Panc1 (cell line): ENCODE measurements around the gene ATP6V0C. TPM values are rescaled to one million over a fixed set of nuclear protein-coding genes. Genes with fewer than 3 reads are reported as not detected.

Experiments
- ATAC-seq: fragments of 200-7000 bp; cut with Tn5 transposase; 2 replicates; pipeline ENCODE4 v1.9.1; 2020; ENCODE audit warnings: mild to moderate bottlenecking, moderate library complexity
- BruUV-seq: library from RNA; stranded (reverse); fragments of 400-500 nt; replicated peaks from 2 replicates; lab custom pipeline; 2021; lab: Mats Ljungman, UMichigan
- CTCF ChIA-PET: fragments of 300-600 bp; sonication (Branson Sonifier 250); formaldehyde crosslinking; loops from one replicate; lab custom pipeline; 2022; ENCODE audit warnings: antibody characterized with exemption; lab: Charles Lee
- POLR2A ChIA-PET: fragments of 300-600 bp; sonication (Branson Sonifier 250); formaldehyde crosslinking; loops from one replicate; lab custom pipeline; 2022; ENCODE audit warnings: antibody characterized with exemption; lab: Charles Lee
- DNase-seq: peaks from one replicate; pipeline ENCODE4 v3.0.0-alpha.2; 2010; ENCODE audit warnings: low read depth, low spot score
- H3K27ac ChIP-seq: 2 replicates; pipeline ENCODE4 v1.5.1; 2011; ENCODE audit warnings: mild to moderate bottlenecking, low read length, inconsistent platforms
- H3K27me3 ChIP-seq: fragments of 200-500 bp; sonication (Bioruptor generic); 2 replicates; pipeline ENCODE4 v1.6.0; 2014; ENCODE audit warnings: low read length, inconsistent platforms; ENCODE audit not compliant: control insufficient read depth, insufficient read depth
- H3K36me3 ChIP-seq: fragments of 200-500 bp; sonication (Bioruptor generic); 2 replicates; pipeline ENCODE4 v1.5.1; 2014; ENCODE audit warnings: inconsistent platforms, mild to moderate bottlenecking, low read length, moderate library complexity; ENCODE audit not compliant: control insufficient read depth, insufficient read depth
- H3K4me1 ChIP-seq: 2 replicates; pipeline ENCODE4 v1.5.1; 2011; ENCODE audit warnings: inconsistent platforms, mild to moderate bottlenecking, low read length, moderate library complexity; ENCODE audit not compliant: control insufficient read depth, insufficient read depth
- H3K4me3 ChIP-seq, 2 experiments: 2 replicates each; pipeline ENCODE4 v1.5.1; 2011 to 2012; ENCODE audit warnings: low read depth in 2 of 2, low read length in 2 of 2, mild to moderate bottlenecking in 2 of 2, inconsistent platforms in 1 of 2, moderate library complexity in 1 of 2
- H3K9me3 ChIP-seq: fragments of 200-500 bp; sonication (Bioruptor generic); 2 replicates; pipeline ENCODE4 v1.5.1; 2014; ENCODE audit warnings: low read depth, mild to moderate bottlenecking, inconsistent platforms, low read length, moderate library complexity; ENCODE audit not compliant: control insufficient read depth, insufficient read depth
- POLR2AphosphoS5 ChIP-seq: IDR thresholded peaks from 2 replicates; pipeline ENCODE4 v1.6.1; 2012; ENCODE audit warnings: mild to moderate bottlenecking, low read depth, low read length, moderate library complexity
- REST ChIP-seq, 2 experiments: IDR thresholded peaks; 2 replicates each; pipeline ENCODE4 v1.6.1; 2011 to 2012; ENCODE audit warnings: low read depth in 2 of 2, control low read depth in 1 of 2, low read length in 1 of 2, mild to moderate bottlenecking in 1 of 2, moderate library complexity in 1 of 2; ENCODE audit not compliant: insufficient read depth in 1 of 2
- SIN3A ChIP-seq: IDR thresholded peaks from 2 replicates; pipeline ENCODE4 v1.6.1; 2012; ENCODE audit warnings: low read depth, mild to moderate bottlenecking, low read length, moderate library complexity, borderline replicate concordance; ENCODE audit not compliant: insufficient read depth
- TCF7L2 ChIP-seq: IDR thresholded peaks from 2 replicates; pipeline ENCODE4 v1.6.1; 2011; ENCODE audit warnings: mild to moderate bottlenecking, low read depth, low read length, inconsistent platforms
- in situ Hi-C: cut with HindIII; loops from 2 replicates; pipeline ENCODE4 v1.10.0; 2016; ENCODE audit warnings: low sequenced_read_pairs, low pct_unique_long_range_greater_than_20kb
- intact Hi-C: fragments of 100-400 bp; cut with micrococcal nuclease; formaldehyde crosslinking; loops from one replicate; pipeline ENCODE4 v1.10.0; 2022; ENCODE audit not compliant: unreplicated experiment
- total RNA-seq: library from RNA; stranded (reverse); gene quantifications from one replicate; pipeline ENCODE4 v1.2.1, GENCODE V29; 2021; ENCODE audit not compliant: unreplicated experiment
- TF ChIP-seq, protein P1 (sequence below): fragments of 450-650 bp; IDR thresholded peaks from 2 replicates; pipeline ENCODE4 v1.5.1; 2017; ENCODE audit warnings: mild to moderate bottlenecking

Gene ATP6V0C
- total RNA-seq, 1 experiment from 2014 or later, result 282 TPM

DNA sequence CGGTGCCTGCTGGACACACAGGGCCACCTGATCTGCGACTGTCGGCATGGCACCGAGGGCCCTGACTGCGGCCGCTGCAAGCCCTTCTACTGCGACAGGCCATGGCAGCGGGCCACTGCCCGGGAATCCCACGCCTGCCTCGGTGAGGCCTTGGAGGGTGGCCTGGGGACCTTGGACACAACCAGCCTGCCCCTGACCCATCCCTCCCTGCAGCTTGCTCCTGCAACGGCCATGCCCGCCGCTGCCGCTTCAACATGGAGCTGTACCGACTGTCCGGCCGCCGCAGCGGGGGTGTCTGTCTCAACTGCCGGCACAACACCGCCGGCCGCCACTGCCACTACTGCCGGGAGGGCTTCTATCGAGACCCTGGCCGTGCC, 41.3 kb upstream of the ATP6V0C start:
- TF ChIP-seq SIN3A, result no peak
- TF ChIP-seq, protein P1, sequence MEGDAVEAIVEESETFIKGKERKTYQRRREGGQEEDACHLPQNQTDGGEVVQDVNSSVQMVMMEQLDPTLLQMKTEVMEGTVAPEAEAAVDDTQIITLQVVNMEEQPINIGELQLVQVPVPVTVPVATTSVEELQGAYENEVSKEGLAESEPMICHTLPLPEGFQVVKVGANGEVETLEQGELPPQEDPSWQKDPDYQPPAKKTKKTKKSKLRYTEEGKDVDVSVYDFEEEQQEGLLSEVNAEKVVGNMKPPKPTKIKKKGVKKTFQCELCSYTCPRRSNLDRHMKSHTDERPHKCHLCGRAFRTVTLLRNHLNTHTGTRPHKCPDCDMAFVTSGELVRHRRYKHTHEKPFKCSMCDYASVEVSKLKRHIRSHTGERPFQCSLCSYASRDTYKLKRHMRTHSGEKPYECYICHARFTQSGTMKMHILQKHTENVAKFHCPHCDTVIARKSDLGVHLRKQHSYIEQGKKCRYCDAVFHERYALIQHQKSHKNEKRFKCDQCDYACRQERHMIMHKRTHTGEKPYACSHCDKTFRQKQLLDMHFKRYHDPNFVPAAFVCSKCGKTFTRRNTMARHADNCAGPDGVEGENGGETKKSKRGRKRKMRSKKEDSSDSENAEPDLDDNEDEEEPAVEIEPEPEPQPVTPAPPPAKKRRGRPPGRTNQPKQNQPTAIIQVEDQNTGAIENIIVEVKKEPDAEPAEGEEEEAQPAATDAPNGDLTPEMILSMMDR, result no peak
- no peak for TF ChIP-seq REST (IDR thresholded peaks at IDR 0.05; ENCODE audit: insufficient read depth in 1 of 2, low read depth in 2 of 2, low read length in 1 of 2)
- no peak for TF ChIP-seq TCF7L2
- TF ChIP-seq POLR2AphosphoS5, result no peak
- BruUV-seq, result no TSS peak
- ChIA-PET POLR2A (no interaction called here), CTCF (no interaction called here)
- Histone ChIP-seq H3K27ac (no peak overlapping the region), H3K9me3 (no peaks in the 10 kb centered on the region), H3K36me3 (no peaks in the 10 kb centered on the region; the same call in 1 of the 2 replicates), H3K27me3 (no peaks in the 10 kb centered on the region), H3K4me3 (no peak overlapping the region), H3K4me1 (peaks cover 58% of the 10 kb centered on the region)
- ATAC-seq (no peak), DNase-seq (no peak)
- intact Hi-C loops, result no loop called here
- in situ Hi-C loops, result no loop called here

DNA sequence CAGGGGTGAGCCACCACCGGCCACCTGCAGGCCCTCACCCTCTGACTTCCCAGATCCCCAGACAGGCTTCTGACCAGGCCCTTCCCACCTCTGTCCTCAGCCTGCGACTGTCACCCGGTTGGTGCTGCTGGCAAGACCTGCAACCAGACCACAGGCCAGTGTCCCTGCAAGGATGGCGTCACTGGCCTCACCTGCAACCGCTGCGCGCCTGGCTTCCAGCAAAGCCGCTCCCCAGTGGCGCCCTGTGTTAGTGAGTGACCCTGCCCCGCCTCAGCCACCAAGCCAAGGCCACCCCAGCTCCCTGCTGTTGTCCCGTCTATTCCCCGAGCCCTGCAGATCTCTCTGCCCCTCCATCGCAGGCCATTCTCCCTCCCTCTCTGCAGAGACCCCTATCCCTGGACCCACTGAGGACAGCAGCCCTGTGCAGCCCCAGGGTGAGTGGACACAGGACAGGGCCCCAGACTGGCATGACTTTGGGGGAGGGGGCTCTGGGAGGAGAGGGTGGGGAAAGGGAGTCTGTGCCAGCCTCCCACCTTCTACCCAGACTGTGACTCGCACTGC, 40.8 kb upstream of the ATP6V0C start:
- BruUV-seq, result no TSS peak
- intact Hi-C loops (no loop called here), in situ Hi-C loops (no loop called here)
- CTCF ChIA-PET, result no interaction called here
- H3K4me3 ChIP-seq, result peak overlapping the region; percentile 34 to 60; a peak in 3 of 4 replicates
- H3K36me3 ChIP-seq, result no peaks in the 10 kb centered on the region; the same call in 1 of the 2 replicates
- H3K4me1 ChIP-seq, result peaks cover 58% of the 10 kb centered on the region
- peak overlapping the region; percentile 7; the same call in 1 of the 2 replicates for H3K27ac ChIP-seq
- no peaks in the 10 kb centered on the region for H3K9me3 ChIP-seq
- H3K27me3 ChIP-seq, result no peaks in the 10 kb centered on the region
- TF ChIP-seq POLR2AphosphoS5, result peak; percentile 18; the same call in 1 of the 2 replicates
- TF ChIP-seq, protein P1, result no peak
- ATAC-seq (no peak), DNase-seq (no peak)
- POLR2A ChIA-PET, result no interaction called here
